Measurements from ENCODE around the gene RASGRP1. TPM values are rescaled to one million over a fixed set of nuclear protein-coding genes. Genes with fewer than 3 reads are reported as not detected.

RASGRP1 gene
- total and polyA plus RNA-seq, 2 donors (not counting 1 experiment from before 2014, with no cell fraction given) = 1.6 TPM; not detected in 1

- H2AFZ ChIP-seq (ENCODE audit: low read length) = no peak overlapping the region
- no peaks in the 10 kb centered on the region for H3K4me1 ChIP-seq (ENCODE audit: control insufficient read depth, extremely low read depth, insufficient read depth, low read length)
- no peak for TF ChIP-seq CTCF (conservative IDR thresholded peaks at IDR 0.05 in 1 of 2, IDR thresholded peaks at IDR 0.05 in 1 of 2; ENCODE audit: low read depth in 1 of 2, low read length in 2 of 2)
- no peak for TF ChIP-seq EZH2 (IDR thresholded peaks at IDR 0.05; ENCODE audit: low read length, missing control alignments)
- no peaks in the 10 kb centered on the region for H3K36me3 ChIP-seq (ENCODE audit: control insufficient read depth, insufficient read depth, low read length)
- no peak for DNase-seq (ENCODE audit: low read depth in 2 of 2)
- H3K27ac ChIP-seq (ENCODE audit: insufficient read depth, low read length) = no peak overlapping the region
- H3K4me2 ChIP-seq (ENCODE audit: extremely low read depth, insufficient read depth, low read length) = no peak overlapping the region
- no peaks in the 10 kb centered on the region for H3K27me3 ChIP-seq (ENCODE audit: control insufficient read depth, insufficient read depth, low read length)
- H3K9ac ChIP-seq (ENCODE audit: insufficient read depth, low read length) = no peak overlapping the region
- H3K79me2 ChIP-seq (ENCODE audit: control insufficient read depth, insufficient read depth, low read length) = no peaks in the 10 kb centered on the region
- no peaks in the 10 kb centered on the region for H4K20me1 ChIP-seq (ENCODE audit: control insufficient read depth, extremely low read depth, insufficient read depth, low read length)
- H3K4me3 ChIP-seq (replicated peaks in 1 of 4; ENCODE audit: control extremely low read depth in 1 of 4, insufficient read depth in 1 of 4, low read depth in 3 of 4, low read length in 4 of 4) = no peak overlapping the region
- H3K9me3 ChIP-seq (ENCODE audit: control insufficient read depth, insufficient read depth, low read depth, low read length) = no peaks in the 10 kb centered on the region
Observed at GRCh38 chr15:38521316-38521715, 43.3 kb downstream of the RASGRP1 start.

GRCh38 chr15:38520035-38520434, 44.6 kb downstream of the RASGRP1 start:
- no peak overlapping the region for H3K4me2 ChIP-seq (ENCODE audit: extremely low read depth, insufficient read depth, low read length)
- H2AFZ ChIP-seq (ENCODE audit: low read length) = no peak overlapping the region
- no peaks in the 10 kb centered on the region for H3K4me1 ChIP-seq (ENCODE audit: control insufficient read depth, extremely low read depth, insufficient read depth, low read length)
- no peak for DNase-seq (ENCODE audit: low read depth in 2 of 2)
- H3K9me3 ChIP-seq (ENCODE audit: control insufficient read depth, insufficient read depth, low read depth, low read length) = no peaks in the 10 kb centered on the region
- no peaks in the 10 kb centered on the region for H3K79me2 ChIP-seq (ENCODE audit: control insufficient read depth, insufficient read depth, low read length)
- H3K27ac ChIP-seq (ENCODE audit: insufficient read depth, low read length) = no peak overlapping the region
- H3K4me3 ChIP-seq (replicated peaks in 1 of 4; ENCODE audit: control extremely low read depth in 1 of 4, insufficient read depth in 1 of 4, low read depth in 3 of 4, low read length in 4 of 4) = no peak overlapping the region
- no peaks in the 10 kb centered on the region for H3K36me3 ChIP-seq (ENCODE audit: control insufficient read depth, insufficient read depth, low read length)
- no peaks in the 10 kb centered on the region for H3K27me3 ChIP-seq (ENCODE audit: control insufficient read depth, insufficient read depth, low read length)
- no peak overlapping the region for H3K9ac ChIP-seq (ENCODE audit: insufficient read depth, low read length)
- TF ChIP-seq CTCF (conservative IDR thresholded peaks at IDR 0.05 in 1 of 2, IDR thresholded peaks at IDR 0.05 in 1 of 2; ENCODE audit: low read depth in 1 of 2, low read length in 2 of 2) (no peak), EZH2 (IDR thresholded peaks at IDR 0.05; ENCODE audit: low read length, missing control alignments) (no peak)
- H4K20me1 ChIP-seq (ENCODE audit: control insufficient read depth, extremely low read depth, insufficient read depth, low read length) = no peaks in the 10 kb centered on the region

GRCh38 chr15:38518084-38518483, 46.5 kb downstream of the RASGRP1 start:
- H3K27me3 ChIP-seq (ENCODE audit: control insufficient read depth, insufficient read depth, low read length) = no peaks in the 10 kb centered on the region

More at GRCh38 chr15:38518084-38518483, 46.5 kb downstream of the RASGRP1 start:
- Histone ChIP-seq H3K9me3 (ENCODE audit: control insufficient read depth, insufficient read depth, low read depth, low read length) (no peaks in the 10 kb centered on the region), H3K4me3 (replicated peaks in 1 of 4; ENCODE audit: control extremely low read depth in 1 of 4, insufficient read depth in 1 of 4, low read depth in 3 of 4, low read length in 4 of 4) (no peak overlapping the region), H3K27ac (ENCODE audit: insufficient read depth, low read length) (no peak overlapping the region), H3K36me3 (ENCODE audit: control insufficient read depth, insufficient read depth, low read length) (no peaks in the 10 kb centered on the region), H4K20me1 (ENCODE audit: control insufficient read depth, extremely low read depth, insufficient read depth, low read length) (no peaks in the 10 kb centered on the region), H3K9ac (ENCODE audit: insufficient read depth, low read length) (no peak overlapping the region), H2AFZ (ENCODE audit: low read length) (no peak overlapping the region), H3K79me2 (ENCODE audit: control insufficient read depth, insufficient read depth, low read length) (no peaks in the 10 kb centered on the region), H3K4me1 (ENCODE audit: control insufficient read depth, extremely low read depth, insufficient read depth, low read length) (no peaks in the 10 kb centered on the region), H3K4me2 (ENCODE audit: extremely low read depth, insufficient read depth, low read length) (no peak overlapping the region)
- DNase-seq (ENCODE audit: low read depth in 2 of 2) = no peak
- TF ChIP-seq EZH2 (IDR thresholded peaks at IDR 0.05; ENCODE audit: low read length, missing control alignments) (no peak), CTCF (conservative IDR thresholded peaks at IDR 0.05 in 1 of 2, IDR thresholded peaks at IDR 0.05 in 1 of 2; ENCODE audit: low read depth in 1 of 2, low read length in 2 of 2) (no peak)

Data from fibroblast of lung (primary cell).